A549 (cell line): ENCODE data around the gene CCDC78. TPM values are rescaled to one million over a fixed set of nuclear protein-coding genes. Genes with fewer than 3 reads are reported as not detected.
A peak's percentile ranks its signal among the peaks of the same experiment; 100 is the strongest.

ENCODE experiments used
- ATAC-seq, 2 experiments: fragments of 200-7000 bp in 1 of 2; fragments of >200 bp in 1 of 2; cut with Nextera tagmentation in 1 of 2; cut with Tn5 transposase in 1 of 2; 3 replicates each; pipeline versions ENCODE4 v1.8.0 to v1.9.1; 2018 to 2020; ENCODE audit warnings: mild to moderate bottlenecking in 1 of 2, moderate library complexity in 1 of 2
- CTCF ChIA-PET: fragments of 300-600 bp; sonication (Branson Sonifier 250); formaldehyde crosslinking; extraction: SDS; loops from one replicate; lab custom pipeline; 2021; ENCODE audit warnings: antibody characterized with exemption, inconsistent platforms; lab: Yijun Ruan, JAX
- POLR2A ChIA-PET: fragments of 350-600 bp; formaldehyde crosslinking; extraction: SDS; loops from one replicate; lab custom pipeline; 2021; ENCODE audit warnings: antibody characterized with exemption, inconsistent platforms; lab: Yijun Ruan, JAX
- DNase-seq, 2 experiments: peaks; one replicate each; pipeline versions ENCODE4 v3.0.0 to v3.0.0-alpha.2; 2011 to 2016; ENCODE audit warnings: low read depth in 1 of 2, low spot score in 1 of 2
- FAIRE-seq: peaks from 2 replicates; lab custom pipeline; 2011; peaks lifted over from hg19 to GRCh38; lab: Jason Lieb, UNC
- H3K27ac ChIP-seq, 2 experiments: fragments of >200 bp; sonication (Bioruptor Twin); formaldehyde crosslinking; 3 replicates each; pipeline ENCODE4 v1.5.1; 2016 to 2017
- H3K4me1 ChIP-seq: fragments of >200 bp; sonication (Bioruptor Twin); formaldehyde crosslinking; 3 replicates; pipeline ENCODE4 v1.6.1; 2016
- H3K4me2 ChIP-seq: fragments of >200 bp; sonication (Bioruptor Twin); formaldehyde crosslinking; 3 replicates; pipeline ENCODE4 v1.6.1; 2016
- H3K4me3 ChIP-seq: fragments of >200 bp; sonication (Bioruptor Twin); formaldehyde crosslinking; 3 replicates; pipeline ENCODE4 v1.5.1; 2016
- H3K9me3 ChIP-seq: fragments of >200 bp; sonication (Bioruptor Twin); formaldehyde crosslinking; 3 replicates; pipeline ENCODE4 v1.6.1; 2016
- BHLHE40 ChIP-seq: IDR thresholded peaks from 2 replicates; pipeline ENCODE4 v1.6.1; 2012; ENCODE audit warnings: low read depth, low read length, inconsistent platforms
- CBX8 ChIP-seq: fragments of 200-600 bp; sonication (generic); IDR thresholded peaks from 2 replicates; pipeline ENCODE4 v1.6.1; 2016
- EHF ChIP-seq: fragments of 250-450 bp; sonication (Bioruptor Pico); IDR thresholded peaks from 2 replicates; pipeline ENCODE4 v1.5.0; 2020; ENCODE audit warnings: mild to moderate bottlenecking
- ELK1 ChIP-seq: fragments of 150-350 bp; IDR thresholded peaks from 2 replicates; pipeline ENCODE4 v1.6.1; 2014; ENCODE audit warnings: low read depth, mild to moderate bottlenecking, low read length
- GATA3 ChIP-seq: IDR thresholded peaks from 2 replicates; pipeline ENCODE4 v1.6.1; 2012; ENCODE audit warnings: borderline replicate concordance
- HDAC2 ChIP-seq: fragments of 200-600 bp; sonication (generic); IDR thresholded peaks from 2 replicates; pipeline ENCODE4 v1.6.1; 2016
- HOXB13 ChIP-seq: fragments of 250-450 bp; sonication (Bioruptor Pico); IDR thresholded peaks from 2 replicates; pipeline ENCODE4 v1.5.0; 2020; ENCODE audit warnings: low read depth, mild to moderate bottlenecking, moderate library complexity
- JUN ChIP-seq, 2 experiments: fragments of >200 bp; sonication (Bioruptor Twin); formaldehyde crosslinking; IDR thresholded peaks; 2 replicates in 1 of 2; 3 replicates in 1 of 2; pipeline ENCODE4 v1.6.1; 2016 to 2017
- KDM5A ChIP-seq: fragments of 200-600 bp; sonication (generic); IDR thresholded peaks from 2 replicates; pipeline ENCODE4 v1.6.1; 2016; ENCODE audit warnings: antibody characterized with exemption, mild to moderate bottlenecking
- MYC ChIP-seq: IDR thresholded peaks from 2 replicates; pipeline ENCODE4 v1.6.1; 2012; ENCODE audit warnings: mild to moderate bottlenecking, inconsistent platforms, low read length, improper control_type of control experiment, borderline replicate concordance
- NPAS2 ChIP-seq: fragments of 250-450 bp; sonication (Bioruptor Pico); IDR thresholded peaks from 2 replicates; pipeline ENCODE4 v1.8.0; 2022; ENCODE audit warnings: mild to moderate bottlenecking, moderate library complexity, borderline replicate concordance
- PHF8 ChIP-seq: fragments of 200-600 bp; sonication (generic); IDR thresholded peaks from 2 replicates; pipeline ENCODE4 v1.6.1; 2016; ENCODE audit warnings: low read depth, mild to moderate bottlenecking, antibody characterized with exemption, moderate library complexity, borderline replicate concordance
- POLR2AphosphoS2 ChIP-seq: conservative IDR thresholded peaks from 2 replicates; pipeline ENCODE4 v1.6.1; 2012; ENCODE audit warnings: low read length, improper control_type of control experiment, inconsistent platforms
- RFX5 ChIP-seq: fragments of 450-650 bp; IDR thresholded peaks from 2 replicates; pipeline ENCODE4 v1.7.1; 2014; ENCODE audit warnings: antibody characterized with exemption, mild to moderate bottlenecking, moderate library complexity
- RNF2 ChIP-seq: fragments of 200-600 bp; sonication (generic); IDR thresholded peaks from 2 replicates; pipeline ENCODE4 v1.6.1; 2016; ENCODE audit warnings: low read depth, mild to moderate bottlenecking, antibody characterized with exemption, moderate library complexity, borderline replicate concordance
- SMC3 ChIP-seq: fragments of >200 bp; sonication (Bioruptor Twin); formaldehyde crosslinking; IDR thresholded peaks from 3 replicates; pipeline ENCODE4 v1.6.1; 2018; ENCODE audit warnings: inconsistent platforms
- USF2 ChIP-seq: fragments of 450-650 bp; IDR thresholded peaks from 2 replicates; pipeline ENCODE4 v1.6.1; 2014; ENCODE audit warnings: antibody characterized with exemption
- ZFP36 ChIP-seq: fragments of 450-650 bp; IDR thresholded peaks from 2 replicates; pipeline ENCODE4 v1.6.1; 2014; ENCODE audit warnings: borderline replicate concordance; ENCODE audit not compliant: partially characterized antibody
- ZSCAN20 ChIP-seq: fragments of 250-450 bp; sonication (Bioruptor Pico); IDR thresholded peaks from 2 replicates; pipeline ENCODE4 v1.8.0; 2022; ENCODE audit warnings: mild to moderate bottlenecking, moderate library complexity
- WGBS: methylation state at CpG from one replicate; pipeline ENCODE4 v1.1.6; 2017; ENCODE audit errors: missing lambda C conversion rate; 5-methylcytosine and 5-hydroxymethylcytosine counted together
- polyA plus RNA-seq, 4 experiments: library from polyadenylated mRNA; depleted of rRNA in 3 of 4; stranded (reverse); fragments of >200 nt; fragmentation: RNase III in 1 of 4; extraction: RNeasy Plus Mini Kit Qiagen cat#74134 plus additional on column Dnase treatment in 1 of 4; gene quantifications; 2 replicates in 3 of 4; 3 replicates in 1 of 4; pipeline ENCODE4 v1.2.3, GENCODE V29; 2011 to 2017
- TF ChIP-seq, protein P1 (sequence below): fragments of >200 bp; sonication (Bioruptor Twin); formaldehyde crosslinking; IDR thresholded peaks from 3 replicates; pipeline ENCODE4 v1.5.1; 2016
- TF ChIP-seq, protein P2 (sequence below): fragments of 250-450 bp; sonication (Bioruptor Pico); IDR thresholded peaks from 2 replicates; pipeline ENCODE4 v1.5.0; 2020; ENCODE audit warnings: low read depth, mild to moderate bottlenecking, moderate library complexity

Gene CCDC78
- polyA plus RNA-seq, 2 of the 4 experiments (the other 2 are of a cell fraction) = 1.1 to 4.7 TPM

DNA sequence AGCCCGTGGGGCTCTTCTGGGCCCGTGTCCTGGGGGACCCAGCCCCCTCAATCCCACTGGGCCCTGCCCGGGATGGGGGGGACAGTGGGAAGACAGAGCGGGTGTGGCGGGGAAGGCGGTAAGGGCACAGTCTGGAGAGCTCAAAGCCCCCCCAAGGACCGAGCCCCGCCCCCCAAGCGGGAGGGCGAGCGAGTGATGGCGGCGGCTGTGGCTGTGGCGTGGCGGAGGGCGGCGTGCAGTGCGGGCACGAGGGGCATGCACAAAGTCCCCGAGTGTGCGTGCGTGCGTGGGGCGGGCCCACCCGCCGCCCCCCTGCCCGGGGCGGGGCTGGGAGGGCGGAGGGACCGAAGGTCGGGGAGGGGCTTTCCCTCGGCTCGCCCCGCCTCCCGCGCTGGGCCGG lies 32.5 kb downstream of the CCDC78 start:
- no peak for ATAC-seq
- peak overlapping the region; percentile 91 for H3K4me2 ChIP-seq
- CTCF ChIA-PET = interaction anchor here (1.8 to 2.3 kb wide), 3 partner anchors 17 to 22 kb away, joined by 5 to 13 read pairs (median 5); no protein-coding TSS in a partner anchor
- no peak for FAIRE-seq
- TF ChIP-seq PHF8 (no peak), ZFP36 (no peak), POLR2AphosphoS2 (no peak), JUN (IDR thresholded peaks at IDR 0.05) (no peak), GATA3 (no peak), BHLHE40 (no peak), SMC3 (no peak), CBX8 (no peak), HOXB13 (CRISPR knock-in tag) (no peak), ZSCAN20 (no peak), NPAS2 (CRISPR knock-in tag) (no peak), HDAC2 (no peak), RNF2 (no peak), ELK1 (no peak), MYC (no peak)
- TF ChIP-seq, protein P1, sequence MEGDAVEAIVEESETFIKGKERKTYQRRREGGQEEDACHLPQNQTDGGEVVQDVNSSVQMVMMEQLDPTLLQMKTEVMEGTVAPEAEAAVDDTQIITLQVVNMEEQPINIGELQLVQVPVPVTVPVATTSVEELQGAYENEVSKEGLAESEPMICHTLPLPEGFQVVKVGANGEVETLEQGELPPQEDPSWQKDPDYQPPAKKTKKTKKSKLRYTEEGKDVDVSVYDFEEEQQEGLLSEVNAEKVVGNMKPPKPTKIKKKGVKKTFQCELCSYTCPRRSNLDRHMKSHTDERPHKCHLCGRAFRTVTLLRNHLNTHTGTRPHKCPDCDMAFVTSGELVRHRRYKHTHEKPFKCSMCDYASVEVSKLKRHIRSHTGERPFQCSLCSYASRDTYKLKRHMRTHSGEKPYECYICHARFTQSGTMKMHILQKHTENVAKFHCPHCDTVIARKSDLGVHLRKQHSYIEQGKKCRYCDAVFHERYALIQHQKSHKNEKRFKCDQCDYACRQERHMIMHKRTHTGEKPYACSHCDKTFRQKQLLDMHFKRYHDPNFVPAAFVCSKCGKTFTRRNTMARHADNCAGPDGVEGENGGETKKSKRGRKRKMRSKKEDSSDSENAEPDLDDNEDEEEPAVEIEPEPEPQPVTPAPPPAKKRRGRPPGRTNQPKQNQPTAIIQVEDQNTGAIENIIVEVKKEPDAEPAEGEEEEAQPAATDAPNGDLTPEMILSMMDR = no peak
- TF ChIP-seq, protein P2, sequence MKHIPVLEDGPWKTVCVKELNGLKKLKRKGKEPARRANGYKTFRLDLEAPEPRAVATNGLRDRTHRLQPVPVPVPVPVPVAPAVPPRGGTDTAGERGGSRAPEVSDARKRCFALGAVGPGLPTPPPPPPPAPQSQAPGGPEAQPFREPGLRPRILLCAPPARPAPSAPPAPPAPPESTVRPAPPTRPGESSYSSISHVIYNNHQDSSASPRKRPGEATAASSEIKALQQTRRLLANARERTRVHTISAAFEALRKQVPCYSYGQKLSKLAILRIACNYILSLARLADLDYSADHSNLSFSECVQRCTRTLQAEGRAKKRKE (CRISPR knock-in tag) = no peak
- WGBS = 88% methylated on average over 17 of the region's 37 CpGs
- POLR2A ChIA-PET = no interaction called here
- H3K4me3 ChIP-seq = no peak overlapping the region
- no peak for DNase-seq
- H3K9me3 ChIP-seq = no peaks in the 10 kb centered on the region
- H3K4me1 ChIP-seq = peaks cover 25% of the 10 kb centered on the region; the same call in 2 of the 3 replicates
- H3K27ac ChIP-seq = no peak overlapping the region

DNA sequence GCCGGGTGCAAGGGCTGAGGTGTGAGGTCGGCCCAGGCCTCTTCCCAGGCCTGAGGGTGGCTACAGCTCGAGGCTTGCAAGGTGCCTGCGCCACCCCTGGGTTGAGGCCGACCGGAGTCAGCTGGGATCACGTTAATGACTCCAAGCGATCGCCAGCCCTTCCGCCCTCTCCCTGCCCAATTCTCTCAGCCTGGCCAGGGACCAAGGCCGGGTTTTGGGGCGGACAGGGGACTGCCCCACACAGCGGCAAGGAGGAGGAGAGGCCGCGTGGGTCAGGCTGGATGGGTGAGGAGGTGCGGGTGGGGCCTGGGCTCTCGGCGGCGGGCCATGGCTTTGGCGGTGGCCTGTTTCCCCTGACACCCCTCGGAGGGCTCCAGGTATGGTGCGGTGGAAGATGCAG lies 32.9 kb downstream of the CCDC78 start:
- ATAC-seq = no peak
- FAIRE-seq = no peak
- WGBS = 89% methylated on average over 12 of the region's 22 CpGs
- peaks cover 25% of the 10 kb centered on the region; the same call in 2 of the 3 replicates for H3K4me1 ChIP-seq
- H3K9me3 ChIP-seq = no peaks in the 10 kb centered on the region
- no peak for DNase-seq
- H3K4me3 ChIP-seq = no peak overlapping the region
- H3K4me2 ChIP-seq = no peak overlapping the region
- TF ChIP-seq EHF (CRISPR knock-in tag) = no peak
- no peak for TF ChIP-seq MYC
- TF ChIP-seq RFX5 = no peak
- TF ChIP-seq KDM5A = no peak
- TF ChIP-seq USF2 = no peak
- TF ChIP-seq GATA3 = no peak
- TF ChIP-seq, all 56 proteins: peak for 0
- ChIA-PET POLR2A (no interaction called here), CTCF (interaction anchor here (2.2 to 2.3 kb wide), 2 partner anchors 18 to 22 kb away, joined by 5 to 13 read pairs; no protein-coding TSS in a partner anchor)
- no peak overlapping the region for H3K27ac ChIP-seq
